AG04450 (cell line): ENCODE measurements around the gene DIAPH3. TPM values are rescaled to one million over a fixed set of nuclear protein-coding genes. Genes with fewer than 3 reads are reported as not detected.

Source experiments
- CTCF ChIA-PET: fragments of 300-600, 350-600 bp; formaldehyde crosslinking; extraction: SDS; loops from one replicate; lab custom pipeline; 2022; ENCODE audit warnings: antibody characterized with exemption, inconsistent platforms; lab: Charles Lee
- POLR2A ChIA-PET: fragments of 350-600 bp; formaldehyde crosslinking; extraction: SDS; loops from one replicate; lab custom pipeline; 2021; ENCODE audit warnings: antibody characterized with exemption, inconsistent platforms; lab: Yijun Ruan, JAX
- DNase-seq: peaks from one replicate; pipeline ENCODE4 v3.0.0-alpha.2; 2011; ENCODE audit warnings: low read depth, low spot score
- H3K27ac ChIP-seq: one replicate; pipeline ENCODE4 v1.5.1; 2012; ENCODE audit warnings: low read depth, low read length, control low read depth
- H3K27me3 ChIP-seq: one replicate; pipeline ENCODE4 v1.6.0; 2012; ENCODE audit warnings: low read length; ENCODE audit not compliant: control insufficient read depth, insufficient read depth
- H3K4me3 ChIP-seq: 2 replicates; pipeline ENCODE4 v1.5.1; 2011; ENCODE audit warnings: mild to moderate bottlenecking, low read depth, low read length, control low read depth
- H3K9me3 ChIP-seq: 2 replicates; pipeline ENCODE4 v1.5.1; 2012; ENCODE audit warnings: low read length; ENCODE audit not compliant: control insufficient read depth, insufficient read depth
- polyA plus RNA-seq: library from polyadenylated mRNA; depleted of rRNA; stranded (reverse); fragments of >200 nt; gene quantifications from 2 replicates; pipeline ENCODE4 v1.2.3, GENCODE V29; 2011
- TF ChIP-seq, protein P1 (sequence below): IDR thresholded peaks from 2 replicates; pipeline ENCODE4 v1.5.1; 2011; ENCODE audit warnings: low read depth, low read length, control low read depth, inconsistent platforms

Gene DIAPH3
- polyA plus RNA-seq, 1 experiment: 11.7 TPM

DNA sequence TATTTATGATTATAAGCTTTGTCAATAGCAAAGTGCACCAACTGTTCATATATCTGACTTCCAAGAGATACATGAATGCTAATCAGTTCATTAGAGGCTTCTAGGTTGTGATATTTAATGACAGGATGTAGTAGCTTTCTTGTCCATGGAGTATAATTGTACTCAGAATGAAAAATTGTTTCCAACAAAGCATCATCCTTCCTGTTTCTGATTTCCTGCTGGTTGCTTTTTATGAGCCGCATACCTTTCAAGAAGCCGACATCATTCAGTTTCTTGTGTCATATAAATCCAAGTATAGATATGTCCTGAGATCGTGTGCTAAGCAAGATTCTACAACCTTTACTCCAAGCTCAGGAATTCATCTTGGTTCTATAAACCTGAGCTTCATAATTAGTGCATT is 326.6 kb downstream of the DIAPH3 start:
- Histone ChIP-seq H3K9me3 (no peaks in the 10 kb centered on the region), H3K27me3 (no peaks in the 10 kb centered on the region), H3K4me3 (no peak overlapping the region), H3K27ac (no peak overlapping the region)
- no peak for DNase-seq
- TF ChIP-seq, protein P1, sequence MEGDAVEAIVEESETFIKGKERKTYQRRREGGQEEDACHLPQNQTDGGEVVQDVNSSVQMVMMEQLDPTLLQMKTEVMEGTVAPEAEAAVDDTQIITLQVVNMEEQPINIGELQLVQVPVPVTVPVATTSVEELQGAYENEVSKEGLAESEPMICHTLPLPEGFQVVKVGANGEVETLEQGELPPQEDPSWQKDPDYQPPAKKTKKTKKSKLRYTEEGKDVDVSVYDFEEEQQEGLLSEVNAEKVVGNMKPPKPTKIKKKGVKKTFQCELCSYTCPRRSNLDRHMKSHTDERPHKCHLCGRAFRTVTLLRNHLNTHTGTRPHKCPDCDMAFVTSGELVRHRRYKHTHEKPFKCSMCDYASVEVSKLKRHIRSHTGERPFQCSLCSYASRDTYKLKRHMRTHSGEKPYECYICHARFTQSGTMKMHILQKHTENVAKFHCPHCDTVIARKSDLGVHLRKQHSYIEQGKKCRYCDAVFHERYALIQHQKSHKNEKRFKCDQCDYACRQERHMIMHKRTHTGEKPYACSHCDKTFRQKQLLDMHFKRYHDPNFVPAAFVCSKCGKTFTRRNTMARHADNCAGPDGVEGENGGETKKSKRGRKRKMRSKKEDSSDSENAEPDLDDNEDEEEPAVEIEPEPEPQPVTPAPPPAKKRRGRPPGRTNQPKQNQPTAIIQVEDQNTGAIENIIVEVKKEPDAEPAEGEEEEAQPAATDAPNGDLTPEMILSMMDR: no peak
- ChIA-PET CTCF (interaction anchor here (0.7 to 1.7 kb wide), 3 partner anchors 70 to 594 kb away, joined by 3 to 4 read pairs (median 3); no protein-coding TSS in a partner anchor), POLR2A (interaction anchor here (0.6 kb wide), 1 partner anchor 206 kb away, joined by 3 read pairs; no protein-coding TSS in a partner anchor)

DNA sequence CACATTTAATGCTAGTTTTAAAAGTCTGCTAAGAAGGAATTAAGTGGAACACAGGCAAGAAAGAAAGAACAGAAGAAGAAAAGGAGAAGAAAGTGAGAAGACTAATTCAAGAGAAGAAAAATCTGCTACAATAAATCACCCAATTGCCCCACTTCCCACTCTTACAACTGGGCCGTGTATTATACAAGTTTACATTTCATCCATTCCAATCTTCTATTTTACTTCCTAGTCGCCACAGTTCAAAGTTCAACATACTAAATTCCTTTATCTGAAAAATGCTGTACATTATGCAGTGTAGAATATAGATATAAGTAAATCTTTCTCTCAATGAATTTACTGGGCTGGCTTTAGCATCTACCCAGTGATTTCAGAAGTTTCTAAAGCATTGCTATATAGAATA is 328.2 kb downstream of the DIAPH3 start:
- no peak overlapping the region for H3K27ac ChIP-seq
- H3K4me3 ChIP-seq: no peak overlapping the region
- ChIA-PET CTCF (no interaction called here), POLR2A (no interaction called here)
- TF ChIP-seq, protein P1: no peak
- no peaks in the 10 kb centered on the region for H3K9me3 ChIP-seq
- H3K27me3 ChIP-seq: no peaks in the 10 kb centered on the region
- DNase-seq: no peak

DNA sequence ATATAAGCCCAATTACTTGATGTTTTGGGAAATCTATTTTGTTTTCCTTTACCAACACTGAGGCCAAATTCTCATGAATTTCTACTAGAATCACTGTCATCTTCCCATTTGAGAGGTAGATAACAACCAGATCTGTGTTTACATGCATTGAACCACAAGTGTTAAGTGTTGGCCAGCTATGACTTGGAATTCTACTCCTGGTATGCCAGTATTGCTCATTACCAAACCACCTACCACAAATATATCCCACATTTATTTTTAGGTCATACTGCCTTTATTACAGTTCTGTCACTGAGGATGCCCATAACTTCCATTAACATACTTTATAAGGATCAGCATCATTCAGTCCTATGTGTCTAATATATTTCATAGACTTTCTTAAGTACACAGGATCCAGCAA is 328.9 kb downstream of the DIAPH3 start:
- TF ChIP-seq, protein P1: no peak
- no peak overlapping the region for H3K27ac ChIP-seq
- no peak overlapping the region for H3K4me3 ChIP-seq
- H3K9me3 ChIP-seq: no peaks in the 10 kb centered on the region
- CTCF ChIA-PET: no interaction called here
- POLR2A ChIA-PET: no interaction called here
- no peaks in the 10 kb centered on the region for H3K27me3 ChIP-seq
- DNase-seq: no peak

DNA sequence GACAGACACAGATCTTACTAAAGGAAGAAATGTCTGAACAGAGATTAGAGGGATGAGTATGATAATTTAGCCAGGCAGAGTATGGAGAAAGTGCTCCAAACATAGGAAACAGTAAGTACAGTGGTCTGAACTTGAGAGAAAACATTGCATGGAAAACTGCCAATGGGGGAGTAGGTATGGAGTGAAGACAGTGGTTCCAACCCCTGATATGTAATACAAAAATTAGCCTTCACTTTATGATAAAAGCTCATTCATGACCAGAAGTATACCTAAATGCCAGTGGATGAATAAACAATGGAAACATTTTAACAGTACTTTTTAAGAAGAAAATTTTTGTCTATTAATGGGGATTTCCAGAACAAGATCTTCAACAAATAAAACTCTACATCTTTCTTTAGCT is 334.0 kb downstream of the DIAPH3 start:
- Histone ChIP-seq H3K9me3 (no peaks in the 10 kb centered on the region), H3K4me3 (no peak overlapping the region), H3K27ac (no peak overlapping the region), H3K27me3 (no peaks in the 10 kb centered on the region)
- TF ChIP-seq, protein P1: no peak
- ChIA-PET POLR2A (no interaction called here), CTCF (no interaction called here)
- DNase-seq: no peak

DNA sequence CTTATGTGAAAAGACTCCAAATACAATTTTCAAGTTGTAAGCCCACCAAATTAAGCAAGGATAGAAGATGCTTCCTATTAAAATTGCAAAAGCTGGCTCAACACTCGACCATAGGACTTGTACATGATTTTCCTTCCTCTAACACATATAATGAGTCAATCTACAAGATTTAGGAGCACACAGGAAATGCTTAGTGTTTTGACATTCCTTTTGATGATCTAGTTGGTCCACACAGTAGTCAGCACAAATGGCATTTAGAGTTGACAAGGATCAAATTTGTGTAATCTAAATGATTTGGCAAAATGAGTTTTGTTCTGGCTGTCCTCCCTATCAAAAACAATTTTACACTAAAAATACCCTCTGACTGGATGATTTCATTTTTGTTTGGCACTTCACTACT is 340.2 kb downstream of the DIAPH3 start:
- Histone ChIP-seq H3K4me3 (no peak overlapping the region), H3K27ac (no peak overlapping the region), H3K9me3 (no peaks in the 10 kb centered on the region), H3K27me3 (no peaks in the 10 kb centered on the region)
- ChIA-PET POLR2A (no interaction called here), CTCF (no interaction called here)
- no peak for DNase-seq
- TF ChIP-seq, protein P1: no peak
